HT-29 (cell line): ENCODE measurements around the gene RIMKLA. TPM values are rescaled to one million over a fixed set of nuclear protein-coding genes. Genes with fewer than 3 reads are reported as not detected.

Source experiments
- DNase-seq: peaks from one replicate; pipeline ENCODE4 v3.0.0-alpha.2; 2015; ENCODE audit warnings: low spot score
- total RNA-seq: library from RNA; depleted of rRNA; stranded (reverse); fragments of >200 nt; shearing (Covaris generic); gene quantifications from 2 replicates; pipeline ENCODE4 v1.2.3, GENCODE V29; 2014

Gene RIMKLA
- total RNA-seq, 1 experiment from 2014 or later, result 1.6 TPM

DNA sequence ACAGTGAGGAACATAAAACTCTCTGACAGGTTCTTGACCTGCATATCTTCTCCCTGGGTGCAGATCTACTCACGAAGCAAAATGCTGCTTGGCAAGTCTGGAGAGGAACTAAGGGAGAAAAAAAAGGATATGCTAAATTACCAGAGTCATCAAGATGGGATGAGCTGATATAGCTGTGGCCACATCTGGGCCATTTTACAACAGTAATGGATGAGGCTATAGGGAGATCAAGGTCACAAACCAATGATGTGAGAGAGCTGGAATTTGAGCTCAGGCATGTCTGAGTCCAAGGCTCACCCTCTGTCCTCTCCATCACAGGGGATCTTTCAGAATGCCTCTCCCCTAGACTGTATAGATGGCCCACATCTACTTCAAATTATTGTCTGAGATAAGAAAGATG is 49.0 kb downstream of the RIMKLA start:
- DNase-seq, result no peak

DNA sequence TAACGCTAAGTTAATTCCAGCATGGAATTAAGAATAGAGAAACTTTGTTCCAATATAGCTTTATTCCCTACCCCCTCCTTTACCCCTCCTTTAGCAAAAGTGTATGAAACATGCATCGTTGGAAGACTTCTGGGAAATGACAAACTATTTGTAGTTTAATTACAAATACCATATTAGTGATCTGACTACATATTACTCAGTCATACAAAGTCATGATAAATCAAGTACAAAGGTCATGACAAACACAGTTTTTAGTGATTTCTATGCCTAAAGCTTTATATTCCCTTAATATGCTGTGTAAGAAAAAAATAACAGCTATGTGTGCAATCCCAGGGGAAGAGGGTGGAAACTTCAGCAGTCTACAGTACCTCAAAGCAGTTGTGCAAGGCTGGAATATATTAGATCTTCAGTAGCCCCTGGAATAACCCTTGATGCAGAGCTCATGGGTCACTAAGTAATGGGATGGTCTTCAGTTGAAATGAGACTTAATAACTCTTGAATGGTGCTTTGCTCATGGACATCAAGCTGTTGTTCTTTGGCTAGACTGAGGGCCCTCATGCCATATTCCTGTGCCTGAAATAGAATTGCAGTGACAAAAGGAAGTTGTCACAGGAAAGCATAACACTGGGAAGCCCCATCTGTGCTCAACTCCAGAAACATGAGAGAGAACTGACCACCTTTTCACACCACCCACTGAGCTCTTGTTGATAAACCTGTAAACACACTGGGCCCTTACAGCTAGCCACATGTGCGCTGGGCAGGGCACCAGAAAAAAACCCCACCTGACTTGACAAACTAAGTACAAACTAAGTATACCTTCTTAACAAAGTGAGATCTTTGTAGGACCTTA is 49.9 kb downstream of the RIMKLA start:
- DNase-seq, result no peak

- DNase-seq, result no peak
These were observed 50.9 kb downstream of the RIMKLA start for GRCh38 chr1:42431514-42431913.

DNA sequence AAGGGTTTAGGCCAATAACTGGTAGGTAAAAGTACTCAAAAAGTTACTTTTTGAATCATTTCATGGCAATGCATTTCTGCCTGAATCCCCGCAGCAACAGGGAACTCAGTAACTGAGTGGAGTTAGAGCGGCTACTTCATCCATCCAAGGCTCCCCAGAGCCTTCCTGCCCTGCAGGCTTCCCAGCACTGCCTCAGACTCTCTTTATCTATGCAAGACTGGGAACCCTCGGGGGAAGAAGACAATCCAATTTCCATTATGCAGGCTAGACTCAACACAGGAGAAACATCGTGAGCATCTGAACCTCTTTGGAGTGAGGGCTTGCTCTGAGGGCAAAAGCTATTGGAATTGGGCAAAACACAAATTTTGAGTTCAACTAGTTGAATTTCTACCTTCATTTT is 52.1 kb downstream of the RIMKLA start:
- no peak for DNase-seq

GRCh38 chr1:42433369-42433768 is 52.8 kb downstream of the RIMKLA start:
- no peak for DNase-seq

GRCh38 chr1:42434340-42434739 is 53.7 kb downstream of the RIMKLA start:
- no peak for DNase-seq

GRCh38 chr1:42439940-42440339 is 59.3 kb downstream of the RIMKLA start:
- DNase-seq, result peak; percentile 42

DNA sequence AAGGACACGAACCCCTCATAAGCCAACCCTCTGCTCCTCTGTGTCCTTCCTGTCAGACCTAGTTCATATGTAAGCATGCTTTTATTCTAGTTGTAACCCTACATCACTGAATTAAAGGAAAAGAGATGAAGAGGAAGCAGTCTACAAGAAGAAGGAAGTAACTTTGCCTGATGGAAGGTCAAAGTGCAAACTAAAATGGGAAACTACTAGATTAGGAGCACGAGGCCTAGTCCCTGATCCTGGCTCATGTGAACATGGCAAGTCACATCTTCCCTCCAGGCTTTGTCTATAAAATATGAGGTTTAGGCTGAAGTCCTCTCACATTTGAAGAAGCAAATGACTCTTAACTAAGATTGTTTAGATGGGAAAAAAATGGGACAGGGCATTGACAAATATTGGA is 62.1 kb downstream of the RIMKLA start:
- DNase-seq, result no peak

GRCh38 chr1:42449256-42449655 is 68.7 kb downstream of the RIMKLA start:
- no peak for DNase-seq

GRCh38 chr1:42450061-42450460 is 69.5 kb downstream of the RIMKLA start:
- DNase-seq, result no peak

DNA sequence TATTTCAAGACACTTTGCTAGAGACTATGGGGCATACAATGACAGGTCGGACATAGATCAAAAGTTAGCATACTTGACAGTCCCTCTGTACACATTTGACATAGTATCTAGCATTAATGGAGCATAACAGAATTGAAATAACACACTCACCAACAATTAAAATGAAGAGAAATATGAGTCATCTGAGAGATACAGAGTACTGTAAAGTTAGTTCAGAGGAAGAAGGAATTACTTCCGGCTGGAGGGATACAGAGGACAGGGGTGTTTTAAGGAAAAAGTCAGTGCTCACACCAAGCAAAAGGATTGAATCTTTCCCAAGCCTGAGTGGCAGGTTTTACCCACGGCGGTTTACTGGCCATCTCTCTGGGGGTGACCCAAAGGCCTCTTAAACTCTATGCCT is 72.8 kb downstream of the RIMKLA start:
- DNase-seq, result no peak

DNA sequence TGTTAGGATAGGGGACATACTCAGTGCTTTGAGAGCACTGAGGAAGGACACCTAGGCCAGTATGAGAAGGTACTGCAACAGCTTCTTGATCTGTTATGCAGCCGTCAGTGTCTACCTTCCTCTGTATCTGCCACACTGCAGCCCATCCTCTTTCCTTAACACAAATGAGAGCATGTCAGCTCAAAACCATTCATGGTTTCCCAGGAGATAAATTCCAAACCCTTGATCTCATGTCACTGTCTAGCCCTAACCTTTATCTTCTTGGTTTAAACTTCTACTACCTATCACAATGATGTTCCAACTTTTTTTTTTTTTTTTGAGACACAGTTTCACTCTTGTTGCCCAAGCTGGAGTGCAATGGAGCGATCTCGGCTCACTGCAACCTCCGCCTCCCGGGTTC is 73.8 kb downstream of the RIMKLA start:
- DNase-seq, result no peak

DNA sequence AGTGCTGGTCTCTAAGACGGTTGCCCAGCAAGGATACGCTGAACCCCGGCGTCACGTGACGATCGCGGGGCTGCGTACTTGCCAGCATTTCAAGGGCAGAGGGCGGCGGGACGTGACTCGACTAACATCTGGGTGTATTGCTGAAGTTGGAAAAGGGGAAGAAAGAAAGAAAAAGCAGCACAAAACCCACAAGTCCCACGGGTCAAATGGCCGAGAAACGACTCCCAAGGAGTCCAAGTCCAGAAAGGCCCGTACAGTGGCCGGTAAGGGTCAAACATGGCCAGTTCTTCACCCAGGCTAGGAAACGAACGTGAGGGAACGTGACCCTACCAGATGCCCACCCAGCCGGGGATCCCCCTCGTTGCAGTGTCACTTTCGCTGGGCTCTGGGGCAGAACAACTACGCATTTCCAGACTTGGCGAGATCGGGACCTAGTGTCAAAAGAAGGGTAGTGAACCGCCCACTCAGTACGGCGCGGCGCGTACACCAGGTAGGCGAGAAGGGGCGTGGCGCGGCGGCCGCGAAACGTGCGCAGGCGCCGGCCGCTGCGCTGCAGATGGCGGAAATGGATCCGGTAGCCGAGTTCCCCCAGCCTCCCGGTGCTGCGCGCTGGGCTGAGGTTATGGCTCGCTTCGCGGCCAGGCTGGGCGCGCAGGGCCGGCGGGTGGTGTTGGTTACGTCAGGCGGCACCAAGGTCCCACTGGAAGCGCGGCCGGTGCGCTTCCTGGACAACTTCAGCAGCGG is 75.6 kb downstream of the RIMKLA start, which contains the start of the genes PPCS and ZMYND12:
Gene PPCS, plus strand, starts transcription at position 534 of the 744 bp plus-strand sequence. Its CDS starts 23 bp downstream, at position 557.
Gene ZMYND12, minus strand, starts transcription at position 13 of the 744 bp plus-strand sequence. CDS start 25 bp downstream, outside the sequence.
- peak; percentile 85 for DNase-seq

DNA sequence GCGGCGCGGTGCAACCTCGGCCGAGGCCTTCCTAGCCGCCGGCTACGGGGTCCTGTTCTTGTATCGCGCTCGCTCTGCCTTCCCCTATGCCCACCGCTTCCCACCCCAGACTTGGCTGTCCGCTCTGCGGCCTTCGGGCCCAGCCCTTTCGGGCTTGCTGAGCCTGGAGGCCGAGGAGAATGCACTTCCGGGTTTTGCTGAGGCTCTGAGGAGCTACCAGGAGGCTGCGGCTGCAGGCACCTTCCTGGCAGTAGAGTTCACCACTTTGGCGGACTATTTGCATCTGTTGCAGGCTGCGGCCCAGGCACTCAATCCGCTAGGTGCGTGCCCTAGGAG is 76.1 kb downstream of the RIMKLA start:
- DNase-seq, result peak; percentile 69

- no peak for DNase-seq
These were observed 80.6 kb downstream of the RIMKLA start for GRCh38 chr1:42461196-42461595.

DNA sequence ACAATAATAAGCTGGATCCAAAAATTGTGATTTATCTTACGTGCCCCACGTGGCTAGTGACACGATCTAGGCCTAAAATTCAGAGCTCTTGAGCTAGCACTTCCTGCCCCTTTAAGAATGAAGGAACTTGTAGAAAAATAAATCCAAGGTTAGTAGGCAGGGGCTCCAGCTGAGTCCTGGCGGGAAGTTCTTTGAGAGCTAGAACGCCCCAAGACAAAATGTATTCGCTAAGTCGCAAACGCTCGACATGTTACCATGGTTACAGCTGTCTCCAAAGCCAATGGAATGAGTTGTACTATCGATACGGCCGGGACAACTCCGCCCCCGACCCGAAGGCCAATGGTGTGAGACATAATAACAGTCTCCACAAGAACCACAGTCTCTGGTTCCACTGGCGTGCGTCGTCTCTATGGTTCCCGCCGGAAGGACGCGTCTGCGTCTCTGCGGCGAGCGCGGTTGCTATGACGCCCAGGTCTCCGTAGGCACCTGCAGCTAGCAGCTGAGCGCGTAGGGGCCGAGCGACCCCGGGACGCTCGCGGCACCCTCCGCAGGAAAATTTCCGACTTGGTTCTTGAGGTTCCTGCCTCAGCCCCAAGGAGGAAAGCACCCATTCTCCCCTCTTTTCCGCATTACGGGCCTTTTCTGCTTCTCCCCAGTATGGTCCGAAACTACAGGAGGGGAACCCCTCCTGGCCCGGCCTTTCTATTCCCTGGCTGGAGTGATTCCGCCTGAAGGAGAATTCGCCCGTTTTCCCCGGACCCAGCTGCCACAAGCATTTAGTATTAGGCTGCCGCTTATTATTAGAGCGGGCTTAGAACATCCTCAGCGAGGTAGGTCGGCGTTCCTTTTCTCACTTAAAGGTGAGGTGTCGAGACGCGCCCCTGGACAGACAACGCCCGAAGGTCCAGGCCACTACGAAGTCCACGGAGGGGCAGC is 82.5 kb downstream of the RIMKLA start, which contains the start of gene CCDC30:
Gene CCDC30, plus strand, starts transcription at position 459 of the 936 bp plus-strand sequence. CDS start 17,266 bp downstream, outside the sequence.
- DNase-seq, result peak; percentile 99

DNA sequence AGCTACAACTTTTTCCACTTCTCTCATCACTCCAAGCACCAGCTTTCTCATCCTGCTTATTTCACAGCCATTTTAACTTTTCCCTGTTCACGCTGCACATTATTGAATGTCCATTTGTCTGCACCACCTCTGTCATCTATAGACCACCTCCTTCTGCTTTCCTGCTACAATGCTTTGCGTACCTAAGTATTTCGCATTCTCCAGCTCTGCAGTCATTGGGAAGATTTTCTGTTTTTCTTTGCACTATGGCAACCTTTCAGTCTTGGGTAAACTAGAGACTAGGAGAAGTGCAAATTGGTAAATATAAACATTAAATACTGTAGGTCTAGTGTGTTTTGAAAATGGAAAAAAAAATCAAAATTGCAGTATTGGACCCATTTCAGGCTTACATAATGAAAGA is 83.3 kb downstream of the RIMKLA start:
- DNase-seq, result no peak

DNA sequence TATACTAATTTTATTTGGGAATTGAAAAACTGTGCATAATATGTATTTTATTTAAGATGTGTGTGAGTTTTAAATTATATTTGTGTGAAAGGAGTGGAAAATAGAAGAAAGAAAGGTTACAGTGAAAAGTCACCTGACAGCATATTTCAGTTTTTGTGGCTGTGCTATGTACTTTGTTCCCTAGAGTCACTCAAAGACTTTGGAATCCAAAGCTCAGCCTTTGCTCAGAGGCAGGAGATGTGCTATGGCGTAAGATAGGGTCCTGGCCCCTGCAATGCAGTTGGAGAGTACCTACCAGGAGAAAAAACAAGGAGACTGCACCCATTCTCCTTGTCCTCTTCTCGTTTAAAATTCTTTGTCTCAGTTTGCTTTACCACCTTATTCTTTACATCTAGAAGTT is 85.4 kb downstream of the RIMKLA start:
- no peak for DNase-seq

GRCh38 chr1:42469727-42470126 is 89.1 kb downstream of the RIMKLA start:
- DNase-seq, result no peak
